ENCODE measurements around the gene DGKG.

GRCh38 chr3:186108106-186108940, 253.7 kb downstream of the DGKG start:
- TF ChIP-seq CTCF (conservative IDR thresholded peaks at IDR 0.05; ENCODE audit: low read length) (no peak), EZH2phosphoT487 (IDR thresholded peaks at IDR 0.05; ENCODE audit: borderline replicate concordance) (no peak)
